ENCODE measurements around the gene MAEA.
"Not testable (repeated sequence)": the region's sequence is repeated elsewhere in the genome, so short reads cannot be mapped to it uniquely, and the experiment has no call there.

Gene MAEA

GRCh38 chr4:1327526-1328266 is 38.0 kb downstream of the MAEA start:
- Histone ChIP-seq H3K36me3 (ENCODE audit: control insufficient read depth in 1 of 2, insufficient read depth in 2 of 2, low read length in 2 of 2) (peaks cover 17 to 69% of the 10 kb centered on the region in 2 donors), H3K4me1 (ENCODE audit: control insufficient read depth in 1 of 2, insufficient read depth in 2 of 2, low read length in 2 of 2) (no peaks in the 10 kb centered on the region), H3K4me3 (ENCODE audit: low read depth in 1 of 2, low read length in 2 of 2) (no peak overlapping the region), H3K27ac (ENCODE audit: low read length) (no peak overlapping the region), H3K9me3 (ENCODE audit: control insufficient read depth in 1 of 2, low read length in 2 of 2) (no peaks in the 10 kb centered on the region), H3K27me3 (ENCODE audit: low read depth, low read length) (no peaks in the 10 kb centered on the region)

- peaks cover 12 to 69% of the 10 kb centered on the region in 2 donors for H3K36me3 ChIP-seq (ENCODE audit: control insufficient read depth in 1 of 2, insufficient read depth in 2 of 2, low read length in 2 of 2)
- H3K4me3 ChIP-seq (ENCODE audit: low read depth in 1 of 2, low read length in 2 of 2) = no peak overlapping the region
- no peaks in the 10 kb centered on the region for H3K4me1 ChIP-seq (ENCODE audit: control insufficient read depth in 1 of 2, insufficient read depth in 2 of 2, low read length in 2 of 2)
- H3K27ac ChIP-seq (ENCODE audit: low read length) = no peak overlapping the region
- H3K27me3 ChIP-seq (ENCODE audit: low read depth, low read length) = no peaks in the 10 kb centered on the region
- no peaks in the 10 kb centered on the region for H3K9me3 ChIP-seq (ENCODE audit: control insufficient read depth in 1 of 2, low read length in 2 of 2)
Measured at GRCh38 chr4:1328267-1329155, 38.8 kb downstream of the MAEA start.

DNA sequence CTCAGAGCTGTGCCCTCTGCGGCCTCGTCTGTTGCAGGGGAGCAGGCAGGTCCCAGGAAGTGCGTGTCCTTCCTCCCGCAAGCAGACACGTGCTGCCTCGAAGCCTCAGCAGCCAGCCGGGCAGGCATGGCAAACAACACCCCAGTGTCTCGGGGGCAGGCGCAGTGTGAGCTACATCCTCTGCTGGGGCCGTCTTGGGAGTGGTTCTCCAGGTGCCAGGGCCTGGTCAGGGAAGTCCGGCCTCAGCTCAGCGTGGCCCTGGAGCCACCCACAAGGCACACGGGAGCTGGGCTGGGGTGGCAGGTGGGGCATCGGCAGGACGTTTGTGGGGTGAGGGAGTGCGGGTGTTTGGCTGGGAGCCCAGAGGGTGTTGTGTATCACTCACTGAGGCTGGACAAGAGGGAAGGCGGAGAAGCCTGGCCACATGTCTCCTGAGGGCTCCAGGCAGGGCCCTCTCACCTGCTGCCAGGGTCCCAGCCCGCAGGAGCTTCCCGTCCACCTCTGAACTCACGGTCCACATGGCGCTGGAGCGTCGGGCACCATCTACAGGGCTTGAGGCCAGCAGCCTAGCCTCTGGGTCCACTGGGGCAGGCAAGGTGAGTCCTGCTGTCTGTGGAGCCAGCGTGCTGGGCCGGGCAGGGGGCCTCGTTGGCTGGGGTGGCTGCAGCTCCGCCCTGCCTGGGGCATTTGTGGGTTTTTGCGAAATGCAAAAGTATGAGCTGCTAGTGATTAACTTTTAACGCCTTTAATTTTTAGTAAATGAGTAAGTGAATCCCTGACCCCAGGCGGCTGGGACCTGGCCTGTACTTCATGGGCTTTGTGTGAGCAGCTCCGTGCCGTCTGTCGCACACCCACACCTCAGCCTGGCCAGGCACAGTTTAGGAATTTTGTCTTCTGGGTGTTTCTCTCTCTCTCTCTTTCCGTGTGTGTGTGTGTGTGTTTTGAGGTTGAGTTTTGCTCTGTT is 40.0 kb downstream of the MAEA start:
- Histone ChIP-seq H3K27me3 (ENCODE audit: low read depth, low read length) (no peaks in the 10 kb centered on the region), H3K27ac (ENCODE audit: low read length) (no peak overlapping the region), H3K9me3 (ENCODE audit: control insufficient read depth in 1 of 2, low read length in 2 of 2) (no peaks in the 10 kb centered on the region), H3K36me3 (ENCODE audit: control insufficient read depth in 1 of 2, insufficient read depth in 2 of 2, low read length in 2 of 2) (peaks cover 15 to 72% of the 10 kb centered on the region in 2 donors), H3K4me1 (ENCODE audit: control insufficient read depth in 1 of 2, insufficient read depth in 2 of 2, low read length in 2 of 2) (no peaks in the 10 kb centered on the region), H3K4me3 (ENCODE audit: low read depth in 1 of 2, low read length in 2 of 2) (no peak overlapping the region)

- H3K36me3 ChIP-seq (ENCODE audit: control insufficient read depth in 1 of 2, insufficient read depth in 2 of 2, low read length in 2 of 2) = peaks cover 18 to 67% of the 10 kb centered on the region in 2 donors
- no peak overlapping the region for H3K27ac ChIP-seq (ENCODE audit: low read length)
Measured at GRCh38 chr4:1330761-1331590, 41.3 kb downstream of the MAEA start.

GRCh38 chr4:1331591-1332353 is 42.1 kb downstream of the MAEA start:
- Histone ChIP-seq H3K9me3 (ENCODE audit: control insufficient read depth in 1 of 2, low read length in 2 of 2) (no peaks in the 10 kb centered on the region), H3K4me1 (ENCODE audit: control insufficient read depth in 1 of 2, insufficient read depth in 2 of 2, low read length in 2 of 2) (no peaks in the 10 kb centered on the region), H3K36me3 (ENCODE audit: control insufficient read depth in 1 of 2, insufficient read depth in 2 of 2, low read length in 2 of 2) (peaks cover 19 to 66% of the 10 kb centered on the region in 2 donors), H3K27me3 (ENCODE audit: low read depth, low read length) (no peaks in the 10 kb centered on the region), H3K27ac (ENCODE audit: low read length) (no peak overlapping the region), H3K4me3 (ENCODE audit: low read depth in 1 of 2, low read length in 2 of 2) (no peak overlapping the region)

More at GRCh38 chr4:1330761-1331590, 41.3 kb downstream of the MAEA start:
- Histone ChIP-seq H3K4me1 (ENCODE audit: control insufficient read depth in 1 of 2, insufficient read depth in 2 of 2, low read length in 2 of 2) (no peaks in the 10 kb centered on the region), H3K4me3 (ENCODE audit: low read depth in 1 of 2, low read length in 2 of 2) (no peak overlapping the region), H3K9me3 (ENCODE audit: control insufficient read depth in 1 of 2, low read length in 2 of 2) (no peaks in the 10 kb centered on the region), H3K27me3 (ENCODE audit: low read depth, low read length) (no peaks in the 10 kb centered on the region)

DNA sequence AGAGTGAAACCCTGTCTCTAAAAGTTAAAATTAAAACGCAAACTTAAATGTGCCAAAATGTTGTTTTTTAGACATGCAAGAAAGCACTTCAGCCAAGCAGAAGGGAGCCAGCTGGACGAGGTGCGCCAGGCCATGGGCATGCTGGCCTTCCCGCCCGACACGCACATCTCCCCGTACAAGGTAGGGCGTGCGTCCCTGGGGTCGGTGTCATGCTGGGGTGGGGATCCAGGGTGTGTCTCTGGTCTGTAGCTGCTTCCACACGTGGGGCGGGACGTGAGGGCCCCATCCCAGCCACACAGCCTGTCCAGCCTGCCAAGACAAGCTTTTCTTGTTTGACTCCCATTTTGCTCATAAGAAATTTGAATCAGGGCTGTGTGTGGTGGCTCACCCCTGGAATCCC is 43.0 kb downstream of the MAEA start:
- H3K27me3 ChIP-seq (ENCODE audit: low read depth, low read length) = no peaks in the 10 kb centered on the region
- H3K4me1 ChIP-seq (ENCODE audit: control insufficient read depth in 1 of 2, insufficient read depth in 2 of 2, low read length in 2 of 2) = no peaks in the 10 kb centered on the region
- no peak overlapping the region for H3K27ac ChIP-seq (ENCODE audit: low read length)
- no peak overlapping the region for H3K4me3 ChIP-seq (ENCODE audit: low read depth in 1 of 2, low read length in 2 of 2)
- H3K9me3 ChIP-seq (ENCODE audit: control insufficient read depth in 1 of 2, low read length in 2 of 2) = no peaks in the 10 kb centered on the region
- peaks cover 27 to 67% of the 10 kb centered on the region in 2 donors for H3K36me3 ChIP-seq (ENCODE audit: control insufficient read depth in 1 of 2, insufficient read depth in 2 of 2, low read length in 2 of 2)

DNA sequence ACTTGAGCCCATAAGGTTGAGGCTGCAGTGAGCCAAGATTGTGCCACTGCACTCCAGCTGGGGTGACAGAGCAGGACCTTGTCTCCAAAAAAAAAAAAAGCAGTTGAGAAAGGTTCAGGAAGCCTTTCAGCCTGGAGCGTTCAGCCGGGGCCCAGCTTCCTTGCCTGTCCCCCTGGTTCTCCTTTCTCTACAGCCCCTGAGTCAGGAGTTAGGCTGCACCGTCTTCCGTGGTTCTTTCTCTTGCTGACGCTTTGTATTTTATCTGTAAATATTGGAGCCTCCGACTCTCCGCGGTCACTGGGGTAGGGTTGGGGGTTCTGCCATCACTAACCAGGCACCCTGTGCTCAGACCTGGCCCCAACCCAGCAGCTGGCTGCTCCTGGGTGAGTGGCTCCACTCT is 43.6 kb downstream of the MAEA start:
- Histone ChIP-seq H3K36me3 (ENCODE audit: control insufficient read depth in 1 of 2, insufficient read depth in 2 of 2, low read length in 2 of 2) (peaks cover 28 to 67% of the 10 kb centered on the region in 2 donors), H3K4me1 (ENCODE audit: control insufficient read depth in 1 of 2, insufficient read depth in 2 of 2, low read length in 2 of 2) (no peaks in the 10 kb centered on the region), H3K4me3 (ENCODE audit: low read depth in 1 of 2, low read length in 2 of 2) (no peak overlapping the region), H3K27me3 (ENCODE audit: low read depth, low read length) (no peaks in the 10 kb centered on the region), H3K9me3 (ENCODE audit: control insufficient read depth in 1 of 2, low read length in 2 of 2) (no peaks in the 10 kb centered on the region), H3K27ac (ENCODE audit: low read length) (no peak overlapping the region)

GRCh38 chr4:1333851-1334578 is 44.3 kb downstream of the MAEA start:
- H3K27ac ChIP-seq (ENCODE audit: low read length); H3K27me3 ChIP-seq (ENCODE audit: low read depth, low read length); H3K4me1 ChIP-seq (ENCODE audit: control insufficient read depth in 1 of 2, insufficient read depth in 2 of 2, low read length in 2 of 2); H3K4me3 ChIP-seq (ENCODE audit: low read depth in 1 of 2, low read length in 2 of 2); H3K9me3 ChIP-seq (ENCODE audit: control insufficient read depth in 1 of 2, low read length in 2 of 2): not testable (repeated sequence)
- peaks cover 28 to 67% of the 10 kb centered on the region in 2 donors for H3K36me3 ChIP-seq (ENCODE audit: control insufficient read depth in 1 of 2, insufficient read depth in 2 of 2, low read length in 2 of 2)

- H3K4me1 ChIP-seq (ENCODE audit: control insufficient read depth in 1 of 2, insufficient read depth in 2 of 2, low read length in 2 of 2) = no peaks in the 10 kb centered on the region
- no peaks in the 10 kb centered on the region for H3K9me3 ChIP-seq (ENCODE audit: control insufficient read depth in 1 of 2, low read length in 2 of 2)
- H3K27ac ChIP-seq (ENCODE audit: low read length) = no peak overlapping the region
- H3K36me3 ChIP-seq (ENCODE audit: control insufficient read depth in 1 of 2, insufficient read depth in 2 of 2, low read length in 2 of 2) = peaks cover 34 to 68% of the 10 kb centered on the region in 2 donors
- no peaks in the 10 kb centered on the region for H3K27me3 ChIP-seq (ENCODE audit: low read depth, low read length)
- no peak overlapping the region for H3K4me3 ChIP-seq (ENCODE audit: low read depth in 1 of 2, low read length in 2 of 2)
Measured at GRCh38 chr4:1334579-1334895, 44.8 kb downstream of the MAEA start.
